Liver (tissue), 9 donors: Measurements from ENCODE around the gene NFATC4. TPM values are rescaled to one million over a fixed set of nuclear protein-coding genes. Genes with fewer than 3 reads are reported as not detected.
"Not testable (repeated sequence)": the region's sequence is repeated elsewhere in the genome, so short reads cannot be mapped to it uniquely, and the experiment has no call there.

Experiments
- DNase-seq: peaks from one replicate; pipeline ENCODE4 v3.0.0-alpha.2; 2017; ENCODE audit warnings: low spot score
- H3K27ac ChIP-seq, 2 donors: one replicate each; pipeline ENCODE4 v1.7.0; 2013; ENCODE audit warnings: inconsistent platforms in 2 of 2, low read length in 2 of 2, control low read depth in 1 of 2, low read depth in 1 of 2, mild to moderate bottlenecking in 1 of 2
- H3K27me3 ChIP-seq, 4 donors: one replicate each; pipeline versions ENCODE4 v1.6.1 to v1.7.0; 2013; ENCODE audit warnings: low read length in 3 of 4, inconsistent platforms in 1 of 4, mild to moderate bottlenecking in 1 of 4, moderate library complexity in 1 of 4; ENCODE audit not compliant: control insufficient read depth in 4 of 4, insufficient read depth in 4 of 4
- H3K36me3 ChIP-seq, 4 donors: one replicate each; pipeline versions ENCODE4 v1.6.1 to v1.7.0; 2013; ENCODE audit warnings: low read length in 3 of 4, mild to moderate bottlenecking in 3 of 4, low read depth in 1 of 4, moderate library complexity in 1 of 4; ENCODE audit not compliant: control insufficient read depth in 4 of 4, insufficient read depth in 3 of 4
- H3K4me1 ChIP-seq, 4 donors: one replicate each; pipeline versions ENCODE4 v1.6.1 to v1.7.0; 2013; ENCODE audit warnings: low read length in 3 of 4, mild to moderate bottlenecking in 3 of 4, moderate library complexity in 1 of 4; ENCODE audit not compliant: control insufficient read depth in 4 of 4, insufficient read depth in 4 of 4
- H3K4me3 ChIP-seq, 3 donors: one replicate each; pipeline versions ENCODE4 v1.6.1 to v1.7.0; 2013; ENCODE audit warnings: low read length in 3 of 3, control low read depth in 1 of 3, low read depth in 1 of 3, mild to moderate bottlenecking in 1 of 3
- H3K9ac ChIP-seq, 2 donors: one replicate each; pipeline ENCODE4 v1.7.0; 2013; ENCODE audit warnings: low read length in 2 of 2, mild to moderate bottlenecking in 2 of 2, moderate library complexity in 2 of 2, control low read depth in 1 of 2, low read depth in 1 of 2
- H3K9me3 ChIP-seq, 4 donors: one replicate each; pipeline versions ENCODE4 v1.6.1 to v1.7.0; 2013; ENCODE audit warnings: low read length in 3 of 4; ENCODE audit not compliant: control insufficient read depth in 4 of 4
- EGR1 ChIP-seq, 2 donors: IDR thresholded peaks; 2 replicates each; pipeline ENCODE4 v1.6.1; 2016 to 2018; ENCODE audit warnings: antibody characterized with exemption in 2 of 2, low read depth in 2 of 2
- FOXA1 ChIP-seq: IDR thresholded peaks from 2 replicates; pipeline ENCODE4 v1.6.1; 2016; ENCODE audit warnings: antibody characterized with exemption
- FOXA2 ChIP-seq: IDR thresholded peaks from 2 replicates; pipeline ENCODE4 v1.6.1; 2016; ENCODE audit warnings: antibody characterized with exemption
- GABPA ChIP-seq, 2 donors: IDR thresholded peaks in 1 of 2; conservative IDR thresholded peaks in 1 of 2; 2 replicates each; pipeline ENCODE4 v1.6.1; 2016; ENCODE audit warnings: antibody characterized with exemption in 2 of 2, mild to moderate bottlenecking in 1 of 2, moderate library complexity in 1 of 2
- HNF4A ChIP-seq, 2 donors: conservative IDR thresholded peaks; 2 replicates each; pipeline ENCODE4 v1.6.1; 2016; ENCODE audit warnings: antibody characterized with exemption in 2 of 2, mild to moderate bottlenecking in 2 of 2
- HNF4G ChIP-seq: IDR thresholded peaks from 2 replicates; pipeline ENCODE4 v1.6.1; 2016; ENCODE audit warnings: antibody characterized with exemption
- JUND ChIP-seq, 2 donors: IDR thresholded peaks; 2 replicates each; pipeline ENCODE4 v1.6.1; 2016; ENCODE audit warnings: antibody characterized with exemption in 2 of 2
- NR2F2 ChIP-seq: IDR thresholded peaks from 2 replicates; pipeline ENCODE4 v1.6.1; 2016; ENCODE audit warnings: antibody characterized with exemption
- RAD21 ChIP-seq, 2 donors: IDR thresholded peaks; 2 replicates each; pipeline ENCODE4 v1.6.1; 2016; ENCODE audit warnings: antibody characterized with exemption in 2 of 2, mild to moderate bottlenecking in 2 of 2
- RXRA ChIP-seq, 2 donors: IDR thresholded peaks; 2 replicates each; pipeline ENCODE4 v1.6.1; 2017 to 2018; ENCODE audit warnings: antibody characterized with exemption in 2 of 2, mild to moderate bottlenecking in 1 of 2
- SP1 ChIP-seq: IDR thresholded peaks from 2 replicates; pipeline ENCODE4 v1.6.1; 2018; ENCODE audit warnings: antibody characterized with exemption, mild to moderate bottlenecking
- TAF1 ChIP-seq: conservative IDR thresholded peaks from 2 replicates; pipeline ENCODE4 v1.6.1; 2016; ENCODE audit warnings: antibody characterized with exemption, mild to moderate bottlenecking
- YY1 ChIP-seq: IDR thresholded peaks from 2 replicates; pipeline ENCODE4 v1.6.1; 2016; ENCODE audit warnings: antibody characterized with exemption, mild to moderate bottlenecking
- WGBS: extraction: QIAGEN DNeasy Blood & Tissue Kit; methylation state at CpG from one replicate; pipeline ENCODE4 v1.1.7; 2013; 5-methylcytosine and 5-hydroxymethylcytosine counted together
- polyA plus RNA-seq, 2 donors: library from polyadenylated mRNA; stranded (reverse) in 1 of 2; unstranded in 1 of 2; fragments of 200-250 nt in 1 of 2; fragments of >200 nt in 1 of 2; fragmentation: Nextera tagmentation in 1 of 2; extraction: Ambion mirVana in 1 of 2; gene quantifications; one replicate each; pipeline versions ENCODE4 v1.2.1 to v1.2.3, GENCODE V29; 2013 to 2015
- total RNA-seq, 2 donors: library from RNA; depleted of rRNA; stranded (reverse); fragments of >200 nt; gene quantifications; one replicate each; pipeline ENCODE4 v1.2.3, GENCODE V29; 2014
- TF ChIP-seq, protein P1 (sequence below): IDR thresholded peaks from 2 replicates; pipeline ENCODE4 v1.6.1; 2016; ENCODE audit warnings: antibody characterized with exemption, mild to moderate bottlenecking
- TF ChIP-seq, protein P2 (sequence below): IDR thresholded peaks from 2 replicates; pipeline ENCODE4 v1.6.1; 2016; ENCODE audit warnings: antibody characterized with exemption
- TF ChIP-seq, protein P3 (sequence below): IDR thresholded peaks from 2 replicates; pipeline ENCODE4 v1.6.1; 2016; ENCODE audit warnings: antibody characterized with exemption
- TF ChIP-seq, protein P4 (sequence below): fragments of 150-350 bp; IDR thresholded peaks from 2 replicates; pipeline ENCODE4 v1.5.1; 2017; ENCODE audit warnings: improper control_type of control experiment, low read depth, low read length; ENCODE audit not compliant: missing input control
- donor health status: healthy.
- donor health status: healthy.
- donor health status: healthy.
- donor health status: healthy.
- donor health status: healthy.

Gene NFATC4
- total and polyA plus RNA-seq, 4 donors = 1.0 to 3.6 (median 1.8) TPM

DNA sequence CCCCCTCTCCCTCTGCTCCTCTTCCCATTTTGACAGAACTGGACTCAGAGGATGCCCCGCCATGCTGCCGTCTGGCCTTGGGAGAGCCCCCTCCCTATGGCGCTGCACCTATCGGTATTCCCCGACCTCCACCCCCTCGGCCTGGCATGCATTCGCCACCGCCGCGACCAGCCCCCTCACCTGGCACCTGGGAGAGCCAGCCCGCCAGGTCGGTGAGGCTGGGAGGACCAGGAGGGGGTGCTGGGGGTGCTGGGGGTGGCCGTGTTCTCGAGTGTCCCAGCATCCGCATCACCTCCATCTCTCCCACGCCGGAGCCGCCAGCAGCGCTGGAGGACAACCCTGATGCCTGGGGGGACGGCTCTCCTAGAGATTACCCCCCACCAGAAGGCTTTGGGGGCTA is 1.5 kb downstream of the NFATC4 start:
- Histone ChIP-seq H3K4me1 (peaks cover 0 to 5% (median 3%) of the 10 kb centered on the region in 4 donors), H3K9ac (no peak overlapping the region), H3K4me3 (no peak overlapping the region), H3K27me3 (peaks cover 0 to 5% (median 0%) of the 10 kb centered on the region in 4 donors), H3K36me3 (no peaks in the 10 kb centered on the region), H3K27ac (no peak overlapping the region), H3K9me3 (no peaks in the 10 kb centered on the region)
- DNase-seq = no peak
- 93% methylated on average over 20 of the region's 20 CpGs for WGBS
- TF ChIP-seq, protein P1, sequence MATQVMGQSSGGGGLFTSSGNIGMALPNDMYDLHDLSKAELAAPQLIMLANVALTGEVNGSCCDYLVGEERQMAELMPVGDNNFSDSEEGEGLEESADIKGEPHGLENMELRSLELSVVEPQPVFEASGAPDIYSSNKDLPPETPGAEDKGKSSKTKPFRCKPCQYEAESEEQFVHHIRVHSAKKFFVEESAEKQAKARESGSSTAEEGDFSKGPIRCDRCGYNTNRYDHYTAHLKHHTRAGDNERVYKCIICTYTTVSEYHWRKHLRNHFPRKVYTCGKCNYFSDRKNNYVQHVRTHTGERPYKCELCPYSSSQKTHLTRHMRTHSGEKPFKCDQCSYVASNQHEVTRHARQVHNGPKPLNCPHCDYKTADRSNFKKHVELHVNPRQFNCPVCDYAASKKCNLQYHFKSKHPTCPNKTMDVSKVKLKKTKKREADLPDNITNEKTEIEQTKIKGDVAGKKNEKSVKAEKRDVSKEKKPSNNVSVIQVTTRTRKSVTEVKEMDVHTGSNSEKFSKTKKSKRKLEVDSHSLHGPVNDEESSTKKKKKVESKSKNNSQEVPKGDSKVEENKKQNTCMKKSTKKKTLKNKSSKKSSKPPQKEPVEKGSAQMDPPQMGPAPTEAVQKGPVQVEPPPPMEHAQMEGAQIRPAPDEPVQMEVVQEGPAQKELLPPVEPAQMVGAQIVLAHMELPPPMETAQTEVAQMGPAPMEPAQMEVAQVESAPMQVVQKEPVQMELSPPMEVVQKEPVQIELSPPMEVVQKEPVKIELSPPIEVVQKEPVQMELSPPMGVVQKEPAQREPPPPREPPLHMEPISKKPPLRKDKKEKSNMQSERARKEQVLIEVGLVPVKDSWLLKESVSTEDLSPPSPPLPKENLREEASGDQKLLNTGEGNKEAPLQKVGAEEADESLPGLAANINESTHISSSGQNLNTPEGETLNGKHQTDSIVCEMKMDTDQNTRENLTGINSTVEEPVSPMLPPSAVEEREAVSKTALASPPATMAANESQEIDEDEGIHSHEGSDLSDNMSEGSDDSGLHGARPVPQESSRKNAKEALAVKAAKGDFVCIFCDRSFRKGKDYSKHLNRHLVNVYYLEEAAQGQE = no peak
- TF ChIP-seq GABPA (IDR thresholded peaks at IDR 0.05 in 1 of 2, conservative IDR thresholded peaks at IDR 0.05 in 1 of 2) (no peak), RAD21 (IDR thresholded peaks at IDR 0.05) (no peak)

DNA sequence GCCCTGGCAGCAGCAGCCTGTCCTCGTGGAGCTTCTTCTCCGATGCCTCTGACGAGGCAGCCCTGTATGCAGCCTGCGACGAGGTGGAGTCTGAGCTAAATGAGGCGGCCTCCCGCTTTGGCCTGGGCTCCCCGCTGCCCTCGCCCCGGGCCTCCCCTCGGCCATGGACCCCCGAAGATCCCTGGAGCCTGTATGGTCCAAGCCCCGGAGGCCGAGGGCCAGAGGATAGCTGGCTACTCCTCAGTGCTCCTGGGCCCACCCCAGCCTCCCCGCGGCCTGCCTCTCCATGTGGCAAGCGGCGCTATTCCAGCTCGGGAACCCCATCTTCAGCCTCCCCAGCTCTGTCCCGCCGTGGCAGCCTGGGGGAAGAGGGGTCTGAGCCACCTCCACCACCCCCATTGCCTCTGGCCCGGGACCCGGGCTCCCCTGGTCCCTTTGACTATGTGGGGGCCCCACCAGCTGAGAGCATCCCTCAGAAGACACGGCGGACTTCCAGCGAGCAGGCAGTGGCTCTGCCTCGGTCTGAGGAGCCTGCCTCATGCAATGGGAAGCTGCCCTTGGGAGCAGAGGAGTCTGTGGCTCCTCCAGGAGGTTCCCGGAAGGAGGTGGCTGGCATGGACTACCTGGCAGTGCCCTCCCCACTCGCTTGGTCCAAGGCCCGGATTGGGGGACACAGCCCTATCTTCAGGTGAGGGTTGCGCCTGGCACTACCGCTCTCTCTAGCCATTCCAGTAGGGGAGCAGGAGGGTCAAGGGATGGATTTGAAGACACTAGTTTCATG is 2.1 kb downstream of the NFATC4 start:
- DNase-seq = no peak
- TF ChIP-seq JUND (IDR thresholded peaks at IDR 0.05) (no peak), HNF4A (conservative IDR thresholded peaks at IDR 0.05) (no peak), HNF4G (no peak), TAF1 (no peak), NR2F2 (no peak), FOXA1 (no peak), GABPA (IDR thresholded peaks at IDR 0.05 in 1 of 2, conservative IDR thresholded peaks at IDR 0.05 in 1 of 2) (no peak), EGR1 (IDR thresholded peaks at IDR 0.05; ENCODE audit: low read depth in 2 of 2) (no peak)
- TF ChIP-seq, protein P2, sequence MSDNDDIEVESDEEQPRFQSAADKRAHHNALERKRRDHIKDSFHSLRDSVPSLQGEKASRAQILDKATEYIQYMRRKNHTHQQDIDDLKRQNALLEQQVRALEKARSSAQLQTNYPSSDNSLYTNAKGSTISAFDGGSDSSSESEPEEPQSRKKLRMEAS = no peak
- TF ChIP-seq, protein P3, sequence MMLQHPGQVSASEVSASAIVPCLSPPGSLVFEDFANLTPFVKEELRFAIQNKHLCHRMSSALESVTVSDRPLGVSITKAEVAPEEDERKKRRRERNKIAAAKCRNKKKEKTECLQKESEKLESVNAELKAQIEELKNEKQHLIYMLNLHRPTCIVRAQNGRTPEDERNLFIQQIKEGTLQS = no peak
- H3K4me1 ChIP-seq = peaks cover 0 to 5% (median 3%) of the 10 kb centered on the region in 4 donors
- H3K9ac ChIP-seq = no peak overlapping the region
- 92% methylated on average over 32 of the region's 32 CpGs for WGBS
- H3K4me3 ChIP-seq = no peak overlapping the region
- H3K27me3 ChIP-seq = peaks cover 0 to 5% (median 0%) of the 10 kb centered on the region in 4 donors
- no peaks in the 10 kb centered on the region for H3K9me3 ChIP-seq
- no peak overlapping the region for H3K27ac ChIP-seq
- no peaks in the 10 kb centered on the region for H3K36me3 ChIP-seq

DNA sequence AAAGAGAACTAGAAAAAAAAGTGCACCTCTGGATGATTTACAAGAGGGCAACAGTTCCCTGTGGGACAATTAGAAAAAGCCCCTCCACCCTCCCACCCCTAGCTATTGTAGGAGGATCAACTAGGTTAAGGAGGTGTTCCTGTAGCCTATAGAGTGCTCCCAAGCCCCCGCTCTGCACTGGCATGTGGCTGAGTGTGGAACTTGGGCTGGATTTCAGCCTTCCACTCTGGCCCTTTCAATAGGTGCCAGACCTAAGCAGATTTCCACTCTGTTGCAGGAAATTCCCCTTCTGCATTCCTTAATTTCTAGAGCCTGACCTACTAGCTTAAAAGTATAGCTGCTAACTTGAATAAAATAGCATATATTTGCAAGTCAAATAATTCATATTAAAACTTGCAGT is 2.8 kb downstream of the NFATC4 start:
- H3K4me1 ChIP-seq = peaks cover 0 to 5% (median 3%) of the 10 kb centered on the region in 4 donors
- no peak for DNase-seq
- no peaks in the 10 kb centered on the region for H3K9me3 ChIP-seq
- H3K36me3 ChIP-seq = no peaks in the 10 kb centered on the region
- peaks cover 0 to 5% (median 0%) of the 10 kb centered on the region in 4 donors for H3K27me3 ChIP-seq
- WGBS = 93% methylated on average over 1 of the region's 1 CpG
- no peak overlapping the region for H3K9ac ChIP-seq
- TF ChIP-seq SP1 (no peak), RXRA (IDR thresholded peaks at IDR 0.05) (no peak), JUND (IDR thresholded peaks at IDR 0.05) (no peak), YY1 (no peak), FOXA2 (no peak), HNF4A (conservative IDR thresholded peaks at IDR 0.05) (no peak)
- TF ChIP-seq, protein P3 = no peak
- TF ChIP-seq, protein P2 = no peak
- TF ChIP-seq, protein P4, sequence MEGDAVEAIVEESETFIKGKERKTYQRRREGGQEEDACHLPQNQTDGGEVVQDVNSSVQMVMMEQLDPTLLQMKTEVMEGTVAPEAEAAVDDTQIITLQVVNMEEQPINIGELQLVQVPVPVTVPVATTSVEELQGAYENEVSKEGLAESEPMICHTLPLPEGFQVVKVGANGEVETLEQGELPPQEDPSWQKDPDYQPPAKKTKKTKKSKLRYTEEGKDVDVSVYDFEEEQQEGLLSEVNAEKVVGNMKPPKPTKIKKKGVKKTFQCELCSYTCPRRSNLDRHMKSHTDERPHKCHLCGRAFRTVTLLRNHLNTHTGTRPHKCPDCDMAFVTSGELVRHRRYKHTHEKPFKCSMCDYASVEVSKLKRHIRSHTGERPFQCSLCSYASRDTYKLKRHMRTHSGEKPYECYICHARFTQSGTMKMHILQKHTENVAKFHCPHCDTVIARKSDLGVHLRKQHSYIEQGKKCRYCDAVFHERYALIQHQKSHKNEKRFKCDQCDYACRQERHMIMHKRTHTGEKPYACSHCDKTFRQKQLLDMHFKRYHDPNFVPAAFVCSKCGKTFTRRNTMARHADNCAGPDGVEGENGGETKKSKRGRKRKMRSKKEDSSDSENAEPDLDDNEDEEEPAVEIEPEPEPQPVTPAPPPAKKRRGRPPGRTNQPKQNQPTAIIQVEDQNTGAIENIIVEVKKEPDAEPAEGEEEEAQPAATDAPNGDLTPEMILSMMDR = no peak
- H3K4me3 ChIP-seq = no peak overlapping the region
- H3K27ac ChIP-seq = no peak overlapping the region

DNA sequence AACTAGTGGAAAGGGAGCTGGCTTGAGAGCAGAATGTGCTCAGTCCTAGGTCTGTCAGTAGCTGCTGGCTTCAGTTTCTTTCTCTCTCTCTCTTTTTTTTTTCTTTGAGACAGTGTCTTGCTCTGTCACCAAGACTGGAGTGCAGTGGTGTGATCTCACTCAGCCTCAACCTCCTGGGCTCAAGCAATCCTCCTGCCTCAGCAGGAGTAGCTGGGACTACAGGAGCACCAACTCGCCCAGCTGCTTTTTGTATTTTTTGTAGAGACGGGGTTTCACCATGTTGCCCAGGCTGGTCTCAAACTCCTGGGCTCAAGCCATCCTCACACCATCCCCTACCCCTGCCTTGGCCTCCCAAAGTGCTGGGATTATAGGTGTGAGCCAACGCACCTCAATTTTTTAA is 3.6 kb downstream of the NFATC4 start:
- not testable (repeated sequence) for H3K9me3 ChIP-seq, DNase-seq, H3K27ac ChIP-seq, H3K4me3 ChIP-seq, H3K9ac ChIP-seq, H3K27me3 ChIP-seq, H3K36me3 ChIP-seq, H3K4me1 ChIP-seq
- WGBS = 92% methylated on average over 3 of the region's 3 CpGs
